ENCODE measurements around the gene TCERG1L.

The TCERG1L gene

DNA sequence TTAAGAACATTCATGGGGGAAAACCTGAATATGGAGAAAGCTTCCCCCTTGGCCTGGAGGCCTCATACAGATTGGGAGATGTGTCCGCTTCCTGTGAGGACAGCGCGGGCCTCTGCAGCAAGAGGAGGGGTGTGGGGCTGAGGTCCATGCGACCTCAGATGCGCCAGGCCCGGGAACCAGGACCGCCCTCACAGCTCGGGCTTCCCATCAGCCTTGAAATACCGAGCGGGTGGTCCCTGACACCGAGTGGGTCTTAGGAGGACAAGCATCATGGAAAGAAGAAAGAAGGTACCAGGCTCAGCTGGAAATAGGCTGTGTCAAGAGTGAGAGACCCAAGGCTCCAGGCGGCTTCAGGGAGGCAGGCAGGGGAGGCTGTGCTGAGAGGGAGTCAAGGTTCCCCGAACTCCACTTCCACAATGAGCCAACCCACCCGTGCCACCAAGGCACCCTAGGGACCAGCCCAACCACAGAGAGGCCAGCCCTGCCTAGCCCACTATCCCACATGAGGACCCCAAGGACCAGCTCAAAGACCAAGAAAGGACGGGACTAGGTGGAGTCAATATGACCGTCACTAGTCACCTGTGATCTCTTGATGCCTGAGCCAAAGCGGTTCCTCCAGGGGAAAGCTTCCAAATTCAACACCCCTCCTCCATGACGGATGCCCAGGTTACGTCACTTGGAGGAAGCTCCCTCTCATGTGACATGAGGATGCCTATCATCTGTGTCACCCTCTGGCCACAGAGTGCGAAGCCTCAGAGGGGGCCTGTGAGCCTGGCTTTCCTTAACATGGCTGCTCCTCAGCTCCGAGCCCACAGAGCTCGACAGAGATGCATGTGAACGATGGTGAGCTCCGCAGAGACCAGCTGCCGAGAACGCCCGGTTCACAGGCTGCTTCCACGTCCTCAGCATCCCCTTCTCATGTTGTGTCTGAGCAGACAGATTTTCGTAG lies 103.7 kb downstream of the TCERG1L start:
- DNase-seq (ENCODE audit: low read depth in 2 of 2), result no peak

DNA sequence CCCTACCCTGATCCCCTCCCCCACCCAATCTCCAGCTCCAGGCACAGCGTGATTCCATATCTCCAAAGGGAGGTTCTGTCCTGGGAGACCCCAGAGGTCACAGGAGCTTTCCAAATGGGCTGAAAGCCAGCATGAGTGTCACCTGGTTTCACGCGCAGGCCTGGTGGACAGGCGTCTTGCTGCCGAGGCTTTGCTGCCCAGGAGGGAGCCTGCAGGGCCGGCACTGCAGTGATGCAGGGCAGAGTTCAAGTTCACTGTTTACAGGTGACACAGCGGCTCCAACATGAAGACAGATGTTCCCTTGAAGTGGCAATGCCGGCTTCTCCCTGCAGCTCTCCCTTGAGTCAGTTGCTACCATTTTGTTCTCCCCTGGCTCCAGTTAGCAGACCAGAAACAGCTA lies 104.3 kb downstream of the TCERG1L start:
- DNase-seq (ENCODE audit: low read depth in 2 of 2), result no peak

DNA sequence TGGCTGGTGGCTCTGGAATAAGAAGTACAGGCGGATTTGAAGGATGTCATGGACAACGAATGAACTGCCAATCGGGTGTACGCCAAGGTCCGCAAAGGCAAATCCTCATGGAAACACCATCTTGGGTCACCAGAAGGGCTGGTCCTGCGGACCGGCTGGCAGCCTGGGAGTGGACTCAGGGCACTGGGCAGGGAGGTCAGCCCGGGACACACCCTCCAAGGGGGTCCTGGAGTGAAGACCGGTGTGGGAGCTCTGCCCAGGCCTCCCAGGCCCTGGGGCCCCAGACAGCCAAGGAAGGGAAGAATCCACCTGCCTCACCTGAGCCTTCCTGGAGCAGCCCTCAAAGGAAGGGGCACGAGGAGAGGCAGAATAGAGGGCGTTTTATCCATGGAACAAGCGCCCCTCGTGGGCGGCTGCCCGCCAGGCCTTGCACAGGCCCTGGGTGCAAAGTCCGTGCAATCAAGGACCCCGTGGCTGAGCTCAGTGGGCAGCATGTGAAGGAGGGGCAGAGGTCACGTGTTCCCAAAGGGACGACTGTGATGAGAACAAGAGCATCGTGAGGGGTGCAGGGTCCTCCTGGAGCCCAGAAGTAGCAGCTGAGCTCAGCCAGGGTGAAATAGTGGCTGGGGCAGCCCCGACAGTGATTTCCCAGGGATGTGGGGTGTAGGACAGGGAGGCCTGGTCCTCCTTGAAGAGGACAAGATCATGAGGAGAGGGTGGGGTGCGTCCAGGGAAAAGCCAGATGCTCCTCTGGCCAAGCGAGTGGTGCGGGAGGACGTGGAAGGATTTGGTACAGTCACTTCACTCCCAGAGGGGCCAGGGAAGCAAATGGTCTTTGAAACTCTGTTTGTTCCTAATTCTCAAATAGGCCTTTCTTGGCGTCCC lies 105.2 kb downstream of the TCERG1L start:
- DNase-seq (ENCODE audit: low read depth in 2 of 2), result no peak

DNA sequence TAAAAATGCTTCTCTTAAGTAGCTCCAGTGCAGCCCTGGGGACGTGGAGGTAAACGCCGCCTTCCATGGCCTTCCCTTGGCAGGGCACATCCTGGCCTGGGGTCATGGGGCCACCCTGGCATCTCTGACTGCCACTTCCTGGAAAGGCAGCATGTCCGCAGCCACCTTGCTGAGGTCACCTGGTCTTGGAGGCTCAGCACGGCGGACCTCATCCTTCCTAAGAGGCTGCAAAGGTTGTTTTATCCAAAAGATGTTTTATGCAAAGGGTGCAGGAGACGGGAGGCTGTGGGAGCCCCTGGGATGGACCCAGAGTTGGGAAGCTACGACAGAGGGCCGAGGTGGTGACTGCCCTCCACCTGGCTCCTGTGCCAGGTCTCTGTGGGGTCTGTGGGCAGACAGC lies 106.0 kb downstream of the TCERG1L start:
- DNase-seq (ENCODE audit: low read depth in 2 of 2), result no peak

DNA sequence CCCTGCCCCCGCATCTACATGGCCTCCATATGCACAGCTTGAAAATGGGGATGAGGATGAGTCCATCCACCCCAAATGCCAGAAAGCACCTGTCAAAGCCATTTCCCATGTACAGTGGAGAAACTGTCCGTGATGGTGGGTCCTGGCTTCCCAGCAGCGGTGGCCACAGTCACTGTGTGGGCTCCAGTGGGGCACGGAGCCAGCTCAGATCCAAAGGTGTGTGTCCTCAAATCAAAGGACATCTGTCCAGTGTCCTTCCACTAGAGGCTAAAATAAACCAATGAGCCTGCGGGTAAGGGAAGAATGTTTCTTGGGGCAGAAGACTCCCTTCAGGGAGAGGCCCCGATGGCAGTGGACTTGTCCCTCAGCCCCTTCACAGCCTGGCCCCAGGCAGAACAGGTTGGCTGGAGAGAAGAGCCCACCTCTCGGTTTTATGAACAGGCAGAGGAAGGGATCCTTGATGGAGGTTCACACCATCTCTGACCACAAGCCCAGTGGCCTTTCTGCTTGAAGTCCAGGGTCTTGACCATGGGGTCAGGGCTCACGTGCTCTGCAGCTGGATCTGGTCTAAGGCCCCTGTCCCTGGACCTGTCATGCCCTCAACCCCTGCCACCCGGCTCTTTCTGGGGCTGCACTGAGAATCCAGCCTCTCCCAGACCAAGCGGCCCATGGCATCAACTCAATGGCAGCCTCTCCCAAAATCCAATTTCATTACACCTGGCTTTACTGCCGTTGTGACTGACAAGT lies 106.9 kb downstream of the TCERG1L start:
- DNase-seq (ENCODE audit: low read depth in 2 of 2), result no peak

DNA sequence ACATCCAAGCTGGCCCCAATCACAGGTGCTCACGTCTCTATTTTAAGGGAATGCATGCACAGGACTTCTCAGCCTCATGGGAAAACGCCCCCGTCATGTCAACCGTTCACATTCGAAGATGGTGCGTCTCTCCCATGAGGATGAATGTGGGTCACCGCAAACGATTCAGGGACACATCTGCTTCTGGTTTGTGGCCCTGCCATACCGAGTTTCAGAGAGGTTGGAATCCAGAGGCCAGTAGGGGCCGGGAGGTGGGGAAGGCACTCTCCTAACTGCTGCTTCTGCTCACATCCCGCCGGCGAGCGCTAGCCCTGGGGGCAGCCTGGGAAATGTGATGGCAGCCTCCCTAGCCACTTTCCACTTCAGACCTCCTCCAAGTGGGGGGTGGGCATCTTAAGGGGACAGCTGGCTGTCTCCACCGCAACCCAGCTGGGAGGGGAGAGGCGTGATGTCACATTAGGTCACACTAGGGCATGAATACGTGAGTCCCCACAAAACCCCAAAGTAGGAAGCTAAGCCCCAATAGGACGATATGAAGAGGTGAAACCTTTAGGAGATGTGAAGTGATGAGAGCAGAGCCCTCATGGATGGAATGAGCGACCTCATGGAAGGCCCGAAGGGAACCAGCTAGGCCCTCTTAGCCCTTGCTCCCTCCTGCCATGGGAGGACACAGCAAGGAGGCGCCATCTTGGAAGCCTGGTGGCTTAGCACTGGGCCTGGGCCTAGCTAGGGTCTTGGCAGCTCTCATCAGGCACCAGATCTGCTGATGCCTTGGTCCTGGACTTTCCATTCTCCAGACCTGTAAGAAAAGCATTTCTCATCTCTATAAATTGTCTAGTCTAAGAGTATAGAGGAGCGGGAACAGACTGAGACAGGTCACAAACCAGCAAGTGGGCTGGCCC lies 107.8 kb downstream of the TCERG1L start:
- no peak for DNase-seq (ENCODE audit: low read depth in 2 of 2)

DNA sequence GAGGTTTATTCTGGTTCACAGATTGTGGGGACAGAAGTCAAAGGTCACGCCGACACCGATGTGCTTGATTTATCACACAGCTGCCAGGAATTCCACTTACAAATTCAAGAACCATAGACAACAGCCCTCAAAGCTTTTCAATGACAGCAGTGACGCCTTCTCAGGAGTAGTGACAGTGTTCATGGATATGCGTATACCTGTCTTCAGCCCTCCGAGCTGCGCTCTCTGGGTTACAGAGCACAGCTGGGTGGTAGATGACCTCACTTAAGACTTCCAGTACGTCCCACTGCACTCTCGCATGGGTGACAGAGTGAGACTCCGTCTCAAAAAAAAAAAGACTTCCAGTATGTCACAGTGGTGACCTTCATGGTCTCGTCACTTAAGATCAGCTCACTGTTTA lies 108.5 kb downstream of the TCERG1L start:
- no peak for DNase-seq (ENCODE audit: low read depth in 2 of 2)

DNA sequence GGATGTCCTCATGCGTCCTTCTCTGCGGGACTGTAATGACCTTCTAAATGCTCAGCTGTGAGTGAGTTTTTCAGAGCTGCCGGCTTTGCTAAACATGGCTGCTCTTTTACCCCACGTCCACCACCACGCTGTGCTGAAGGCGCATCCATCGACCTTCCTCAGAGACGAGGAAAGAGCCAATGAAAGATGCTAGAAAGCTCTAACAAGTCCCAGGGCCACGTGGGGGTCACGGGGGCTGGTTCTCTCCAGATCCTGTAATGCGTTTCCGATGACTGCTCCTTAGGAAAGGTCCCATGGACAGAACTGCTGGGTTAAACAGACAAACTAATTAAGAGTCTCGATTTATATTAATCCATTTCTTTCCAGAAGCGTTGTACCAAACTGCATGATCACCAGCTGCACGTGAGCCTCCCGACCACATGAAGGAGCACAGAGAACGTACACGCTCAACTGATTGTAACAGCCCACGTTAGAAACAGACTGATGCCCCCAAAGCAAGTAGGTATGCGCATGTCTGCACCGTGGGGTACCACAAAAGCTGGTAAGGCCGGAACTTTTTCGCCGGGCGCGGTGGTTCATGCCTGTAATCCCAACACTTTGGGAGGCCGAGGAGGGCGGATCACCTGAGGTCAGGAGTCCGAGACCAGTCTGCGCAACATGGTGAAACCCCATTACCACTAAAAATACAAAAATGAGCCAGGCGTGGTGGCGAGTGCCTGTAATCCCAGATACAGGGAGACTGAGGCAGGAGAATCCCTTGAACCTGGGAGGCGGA lies 109.6 kb downstream of the TCERG1L start:
- DNase-seq (ENCODE audit: low read depth in 2 of 2), result no peak

DNA sequence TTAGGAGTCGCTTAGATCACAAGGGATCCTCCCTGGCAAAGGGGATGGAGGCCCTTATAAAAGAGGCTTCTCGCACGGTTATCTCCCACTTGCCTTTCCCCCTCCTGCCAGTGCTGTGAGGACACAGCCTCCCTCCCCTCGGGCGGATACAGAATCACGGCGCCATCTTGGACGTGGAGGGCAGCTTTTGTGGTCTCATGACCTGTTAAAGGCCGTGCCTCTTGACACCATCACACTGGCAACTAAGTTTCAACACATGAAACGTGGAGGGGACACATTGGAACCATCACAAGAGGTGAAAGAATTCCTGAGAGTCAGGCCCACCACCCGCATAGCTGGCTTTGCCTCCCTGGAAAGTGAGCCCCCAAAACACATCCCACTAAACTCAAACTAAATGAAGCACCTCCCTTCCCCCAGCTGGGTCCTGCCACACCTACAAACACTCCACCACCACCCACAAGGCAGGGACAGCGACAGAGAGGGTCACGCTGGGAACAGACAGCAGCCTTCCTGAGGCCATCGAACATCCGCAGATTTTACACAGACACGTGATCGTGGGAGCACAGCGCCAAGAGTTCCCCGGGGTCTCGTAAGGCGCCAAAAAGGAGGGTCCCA lies 110.6 kb downstream of the TCERG1L start:
- DNase-seq (ENCODE audit: low read depth in 2 of 2), result no peak

DNA sequence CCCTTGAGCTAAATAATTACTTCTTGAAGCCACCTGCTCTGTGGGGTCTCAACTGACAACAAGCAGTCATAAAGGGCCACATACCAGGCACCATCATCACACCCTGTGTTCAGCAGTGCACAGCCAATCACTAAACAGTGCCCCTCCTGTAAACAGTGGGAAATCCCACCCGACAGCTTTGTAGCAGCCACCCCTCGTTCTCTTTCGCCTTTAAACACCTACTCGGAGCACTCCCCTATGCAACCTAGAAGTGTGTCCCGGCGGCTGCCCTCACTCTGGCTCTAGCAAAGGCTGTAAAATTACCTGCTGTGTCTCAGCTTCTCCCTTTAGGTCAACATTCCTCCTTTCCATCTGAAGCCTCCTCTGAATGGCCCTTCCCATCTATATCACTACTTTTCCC lies 111.9 kb downstream of the TCERG1L start:
- DNase-seq (ENCODE audit: low read depth in 2 of 2), result no peak

DNA sequence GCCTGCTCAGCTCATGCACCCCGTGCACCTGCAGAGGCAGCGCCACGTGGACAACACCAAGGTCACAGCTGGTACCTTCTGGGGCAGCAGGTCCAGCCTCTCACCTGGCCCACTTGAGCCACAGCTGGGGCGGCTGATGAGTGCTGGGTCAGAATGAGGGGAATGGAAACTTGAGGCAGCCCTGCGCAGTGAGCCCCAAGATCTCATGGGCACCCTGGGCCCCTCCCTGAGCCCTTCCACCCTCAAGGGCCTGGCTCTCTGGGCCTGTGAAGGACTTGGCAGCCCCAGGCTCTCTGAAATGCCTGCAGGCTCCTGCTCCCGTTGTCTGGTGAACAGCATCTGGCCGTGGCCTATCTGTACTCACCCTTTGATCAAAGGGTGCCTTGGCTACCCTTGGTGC lies 112.7 kb downstream of the TCERG1L start:
- DNase-seq (ENCODE audit: low read depth in 2 of 2), result no peak

DNA sequence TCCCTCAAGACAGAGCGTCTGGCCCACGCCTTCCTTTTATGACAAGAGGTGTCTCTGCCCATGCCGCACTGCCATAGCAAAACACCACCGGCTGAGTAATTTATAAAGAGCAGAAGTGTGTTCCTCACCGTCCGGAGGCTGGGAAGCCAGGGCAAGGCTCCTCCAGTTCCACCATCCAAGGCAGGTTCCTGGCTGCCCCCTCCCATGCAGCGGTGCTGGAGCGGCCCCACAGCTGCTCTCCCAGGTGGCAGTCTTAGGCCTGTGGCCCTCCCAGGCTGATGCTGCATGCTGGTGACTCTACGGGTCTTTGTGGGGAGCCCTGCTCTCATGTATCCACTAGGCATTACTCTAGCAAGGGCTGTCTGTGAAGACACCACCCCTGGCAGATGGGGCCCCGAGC lies 113.1 kb downstream of the TCERG1L start:
- no peak for DNase-seq (ENCODE audit: low read depth in 2 of 2)

DNA sequence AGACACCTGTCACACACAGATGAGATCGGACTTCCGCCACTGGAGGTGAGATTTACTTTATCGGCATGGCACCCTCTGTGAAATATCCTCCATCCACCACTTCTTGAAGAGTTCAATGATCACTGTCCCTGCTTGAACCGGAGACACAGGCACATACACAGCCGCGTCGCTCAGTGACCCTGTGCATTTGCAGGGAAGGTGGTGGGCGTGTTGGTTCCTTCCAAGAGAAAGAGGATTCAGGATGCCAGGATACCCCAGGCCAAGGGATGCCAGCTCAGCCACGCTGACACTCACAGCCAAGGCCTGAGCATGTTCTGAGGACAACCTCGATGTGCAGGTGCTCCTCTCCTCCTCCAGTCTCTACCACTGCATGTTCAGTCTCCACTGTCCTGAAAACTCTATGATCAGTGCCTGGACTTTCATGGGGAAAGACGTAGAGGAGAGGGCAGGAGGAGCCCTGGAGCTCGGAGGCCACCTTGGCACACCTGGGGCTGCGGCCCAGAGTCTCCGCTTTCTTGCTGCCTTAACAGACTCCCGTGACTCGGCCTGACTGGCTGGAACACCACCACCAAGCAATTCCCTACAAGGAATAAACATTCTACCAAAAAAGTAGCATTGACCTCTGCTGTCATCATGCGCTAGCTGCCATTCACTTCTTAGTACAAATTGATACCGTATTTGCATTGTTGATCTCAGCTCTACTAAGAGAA lies 115.2 kb downstream of the TCERG1L start:
- no peak for DNase-seq (ENCODE audit: low read depth in 2 of 2)

DNA sequence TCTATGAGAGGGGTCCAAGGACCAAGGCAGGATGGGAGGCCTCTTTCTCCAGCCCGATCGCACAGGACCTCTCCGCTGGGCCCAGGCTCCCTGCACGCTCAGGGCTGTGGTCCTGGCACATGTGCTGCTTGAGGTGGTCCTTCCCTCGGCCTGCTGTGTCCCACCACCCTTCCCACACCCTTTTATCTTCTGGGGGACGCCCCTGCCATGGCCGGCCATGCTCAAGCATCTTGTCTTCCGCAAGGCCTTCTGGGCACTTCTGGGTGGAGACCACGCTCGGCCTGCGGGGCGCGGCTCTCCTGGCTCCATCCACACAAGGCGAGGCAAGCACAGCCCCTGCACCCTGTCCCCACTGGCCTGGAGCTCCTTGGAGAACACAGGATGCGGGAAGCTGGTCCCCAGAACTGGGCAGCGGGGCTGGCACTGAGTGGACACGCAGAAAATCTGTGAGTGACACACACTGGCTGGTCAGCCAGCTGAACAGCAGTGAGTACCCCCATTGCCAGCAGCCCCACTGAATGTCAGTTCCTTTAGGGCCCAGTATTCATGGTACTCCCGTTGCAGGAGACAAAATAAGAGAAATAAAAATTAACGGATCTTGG lies 115.9 kb downstream of the TCERG1L start:
- no peak for DNase-seq (ENCODE audit: low read depth in 2 of 2)

DNA sequence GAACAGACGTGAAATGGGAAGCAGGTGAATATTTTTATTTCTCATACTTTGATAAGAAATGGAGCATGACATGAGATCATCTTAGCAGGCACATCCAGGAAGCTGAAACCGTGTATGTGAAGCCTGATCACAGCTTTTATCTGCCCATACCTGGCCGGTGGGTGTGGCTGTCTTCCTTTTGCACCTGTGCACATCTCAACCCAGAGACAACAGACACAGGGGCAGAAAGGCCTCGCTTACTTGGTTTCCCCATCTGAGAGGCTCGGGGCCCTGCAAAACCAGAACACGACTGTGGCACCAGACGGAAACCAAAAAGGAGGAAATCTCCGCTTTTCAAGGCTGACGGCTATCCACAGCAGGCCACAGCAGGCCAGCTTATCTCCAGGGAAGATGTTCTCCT lies 116.4 kb downstream of the TCERG1L start:
- DNase-seq (ENCODE audit: low read depth in 2 of 2), result no peak

DNA sequence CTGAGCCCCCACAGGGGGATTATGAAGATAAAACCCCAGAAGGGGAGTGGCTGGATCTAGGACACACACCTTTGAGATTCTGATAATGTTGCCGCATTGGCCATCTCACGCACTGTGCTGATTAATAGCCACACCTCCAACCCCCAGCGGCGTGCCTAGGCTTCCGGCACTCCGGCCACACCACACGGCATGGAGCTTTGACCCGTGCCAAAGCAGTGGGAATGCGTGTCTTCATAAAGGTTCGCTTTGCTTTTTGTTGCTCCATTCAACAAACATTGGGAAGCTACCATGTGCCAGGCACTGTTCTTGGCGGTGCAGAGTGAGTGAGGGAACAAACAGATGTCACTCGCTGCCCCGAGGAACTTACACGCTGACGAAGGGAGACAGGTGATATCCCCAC lies 117.6 kb downstream of the TCERG1L start:
- DNase-seq (ENCODE audit: low read depth in 2 of 2), result no peak

DNA sequence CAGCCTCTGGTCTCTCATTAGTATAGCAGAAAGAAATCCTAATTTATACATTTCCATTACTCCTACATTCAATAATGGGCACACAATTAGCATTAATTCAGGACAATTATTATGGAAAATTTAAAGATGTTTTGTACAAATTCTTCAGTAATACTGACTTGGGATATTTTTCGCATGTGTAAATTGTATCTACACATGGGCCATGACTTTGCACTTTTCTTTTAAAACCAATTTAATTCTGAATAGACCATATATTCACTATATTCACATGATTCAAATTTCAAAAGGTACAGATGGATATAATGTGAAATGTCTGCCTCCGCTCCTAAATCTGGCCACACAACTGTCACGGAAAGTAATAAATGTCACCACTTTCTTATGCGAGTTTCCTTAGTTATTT lies 123.0 kb downstream of the TCERG1L start:
- DNase-seq (ENCODE audit: low read depth in 2 of 2), result no peak

DNA sequence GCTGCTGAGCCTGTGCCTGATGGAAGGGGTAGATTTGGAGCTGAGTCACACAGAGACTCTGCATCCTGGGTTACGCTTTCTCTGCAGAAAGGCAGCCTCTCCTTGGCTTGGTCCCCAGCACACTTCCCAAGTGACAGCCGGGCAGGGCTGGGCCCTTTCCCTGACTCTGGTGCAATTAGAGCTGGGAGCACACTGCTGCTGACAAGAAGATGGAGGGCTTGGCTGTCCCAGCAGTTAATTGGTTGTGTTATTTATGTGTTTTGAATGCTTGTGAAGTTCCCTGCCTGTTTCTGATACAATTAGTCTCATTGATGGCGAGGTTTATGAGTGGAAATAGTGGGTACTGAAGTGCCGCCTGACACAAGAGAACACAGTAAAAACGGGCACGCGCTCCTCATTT lies 123.6 kb downstream of the TCERG1L start:
- DNase-seq (ENCODE audit: low read depth in 2 of 2), result no peak

DNA sequence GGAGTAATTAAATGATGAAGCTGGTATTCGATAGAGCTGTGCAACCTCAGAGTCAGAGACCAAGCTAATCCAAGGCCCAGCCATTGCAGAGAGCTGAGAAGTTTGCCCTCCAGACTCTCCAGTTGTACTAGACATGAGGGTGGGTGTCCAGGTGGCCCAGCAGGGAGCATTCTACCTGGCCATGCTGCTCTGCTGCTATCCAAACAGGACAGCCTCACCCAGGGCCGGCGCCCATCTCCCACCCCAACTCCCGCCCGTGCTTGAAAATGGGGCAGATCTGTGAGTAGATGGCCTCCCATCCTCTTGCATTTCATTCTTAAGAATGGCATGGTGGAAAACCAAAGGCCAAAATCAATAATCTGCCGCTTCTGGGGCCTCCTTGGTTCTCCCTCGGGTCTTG lies 124.2 kb downstream of the TCERG1L start:
- no peak for DNase-seq (ENCODE audit: low read depth in 2 of 2)

All from stimulated activated CD4-positive, alpha-beta T cell treated with anti-CD3 and anti-CD28 coated beads, Interleukin-12 subunit alpha, Interleukin-12 subunit beta, amount 100 ng/mL, for 24 hours (primary cell).